Inferior parietal cortex (tissue), 1 donor: ENCODE data around the gene TGM4.

Experiments
- DNase-seq: peaks from one replicate; pipeline ENCODE4 v3.0.0-alpha.2; 2016; ENCODE audit errors: extremely low spot score

TGM4 gene

GRCh38 chr3:44880284-44880683 is 5.9 kb downstream of the TGM4 start:
- no peak for DNase-seq

DNA sequence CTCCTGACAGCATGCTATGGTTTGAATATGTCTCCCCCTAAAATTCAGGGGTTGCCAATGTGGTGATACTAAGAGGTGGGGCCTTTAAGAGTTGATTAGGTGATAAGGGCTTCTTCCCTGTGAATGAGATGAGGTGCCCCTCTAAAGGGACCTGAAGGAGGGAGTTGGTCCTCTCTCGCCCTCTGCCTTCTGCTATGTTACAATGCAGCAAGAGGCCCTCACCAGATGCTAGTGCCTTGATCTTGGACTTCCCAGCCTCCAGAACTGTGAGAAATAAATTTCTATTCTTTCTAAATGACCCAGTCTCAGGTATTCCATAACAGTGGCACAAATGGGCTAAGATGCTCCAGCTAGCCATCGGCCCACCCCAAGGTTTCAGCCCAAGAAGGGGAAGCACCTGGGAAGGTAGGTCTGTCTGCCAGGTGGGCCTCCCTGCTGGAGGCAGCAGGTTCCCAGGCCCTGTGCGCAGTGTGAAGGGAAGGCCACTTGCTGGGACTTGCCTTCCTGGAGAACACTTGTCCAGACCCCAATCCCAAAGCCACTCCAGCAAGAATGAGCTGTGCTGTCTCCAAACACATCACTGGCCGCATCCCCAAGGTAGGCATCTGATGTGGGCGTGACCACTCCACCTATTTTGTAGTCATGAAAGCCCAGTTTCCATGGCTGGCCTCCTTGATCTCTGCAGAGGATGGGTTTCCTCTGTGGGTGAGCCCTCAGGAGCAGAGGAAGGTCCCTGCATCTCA is 9.0 kb downstream of the TGM4 start:
- no peak for DNase-seq

- no peak for DNase-seq
Measured at GRCh38 chr3:44883999-44884431, 9.6 kb downstream of the TGM4 start.

DNA sequence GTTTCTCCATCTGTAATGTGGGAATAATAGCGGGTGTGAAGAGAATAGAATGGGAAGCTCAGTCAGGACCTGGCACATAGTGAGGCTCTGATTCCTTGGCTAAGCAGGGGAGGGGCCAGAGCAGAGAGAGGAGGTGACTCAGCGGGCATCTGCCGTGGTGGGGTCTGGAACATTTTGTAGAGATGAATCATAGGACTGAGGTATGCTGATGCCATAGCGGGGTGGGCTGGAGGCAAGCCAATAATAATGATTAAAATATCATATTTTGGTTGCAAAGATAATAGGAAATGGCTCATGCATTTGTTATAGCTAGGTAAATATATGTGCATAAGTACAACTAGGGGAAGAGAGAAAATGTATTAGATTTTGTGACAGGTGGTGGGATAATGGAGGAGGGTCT is 11.2 kb downstream of the TGM4 start:
- DNase-seq, result no peak

- no peak for DNase-seq
Measured at GRCh38 chr3:44886561-44886960, 12.2 kb downstream of the TGM4 start.

GRCh38 chr3:44887101-44887500 is 12.7 kb downstream of the TGM4 start:
- DNase-seq, result no peak

DNA sequence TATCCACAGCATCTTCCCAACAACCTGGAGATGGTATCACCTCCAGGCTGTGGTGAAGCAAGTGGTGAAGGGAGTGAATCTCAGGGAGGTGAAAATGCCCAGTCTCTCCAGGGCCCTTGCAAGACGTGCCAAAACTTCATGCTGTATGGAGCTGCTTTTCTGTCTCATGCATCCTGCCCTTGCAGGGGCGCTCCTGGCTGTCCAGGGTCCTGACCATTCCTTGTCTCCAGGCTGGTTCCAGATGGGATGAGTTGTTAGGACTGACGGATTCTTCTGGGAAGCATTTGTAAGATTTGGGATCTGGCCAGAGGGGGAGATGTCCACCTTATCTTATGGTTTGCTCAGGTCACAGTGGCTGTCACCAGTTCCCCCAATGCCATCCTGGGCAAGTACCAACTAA is 15.8 kb downstream of the TGM4 start:
- DNase-seq, result no peak

GRCh38 chr3:44890852-44891251 is 16.4 kb downstream of the TGM4 start:
- no peak for DNase-seq

GRCh38 chr3:44892689-44893088 is 18.3 kb downstream of the TGM4 start:
- DNase-seq, result no peak

GRCh38 chr3:44893097-44893496 is 18.7 kb downstream of the TGM4 start:
- DNase-seq, result no peak

DNA sequence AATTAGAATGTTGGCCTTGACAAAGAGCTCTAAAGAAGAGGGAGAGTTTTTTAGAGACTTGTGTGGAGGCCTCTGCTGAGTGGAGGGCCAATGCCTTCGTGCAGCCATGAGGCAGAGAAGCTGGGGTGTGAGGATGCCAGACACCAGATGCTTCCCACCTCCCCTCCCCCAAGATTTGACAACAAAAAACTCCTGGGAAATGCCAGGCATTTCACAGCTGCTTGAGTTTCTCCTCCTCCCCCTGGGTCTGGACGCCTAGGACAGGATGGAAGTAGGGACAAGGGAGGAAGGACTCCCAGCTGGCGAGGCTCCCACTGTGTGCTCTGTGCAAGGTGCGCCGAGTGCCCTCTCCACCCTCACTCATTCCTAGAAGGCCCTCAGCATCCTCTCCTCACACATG is 20.1 kb downstream of the TGM4 start:
- DNase-seq, result no peak

DNA sequence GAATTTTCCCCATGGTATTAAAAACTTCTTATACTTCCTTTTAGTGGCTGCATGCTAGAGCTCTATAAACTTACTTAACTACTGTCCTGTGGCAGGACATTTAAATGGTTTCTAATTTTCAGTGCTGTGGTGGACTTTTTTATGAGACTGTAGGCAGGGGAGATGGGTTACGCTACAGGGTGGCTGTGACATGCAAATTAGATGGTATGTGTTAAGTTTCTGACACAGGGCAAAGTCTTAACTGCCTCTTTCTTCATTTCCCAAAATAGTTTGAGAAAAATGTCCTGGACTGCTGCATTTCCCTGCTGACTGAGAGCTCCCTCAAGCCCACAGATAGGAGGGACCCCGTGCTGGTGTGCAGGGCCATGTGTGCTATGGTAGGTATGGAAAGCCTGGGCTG is 22.0 kb downstream of the TGM4 start:
- no peak for DNase-seq

DNA sequence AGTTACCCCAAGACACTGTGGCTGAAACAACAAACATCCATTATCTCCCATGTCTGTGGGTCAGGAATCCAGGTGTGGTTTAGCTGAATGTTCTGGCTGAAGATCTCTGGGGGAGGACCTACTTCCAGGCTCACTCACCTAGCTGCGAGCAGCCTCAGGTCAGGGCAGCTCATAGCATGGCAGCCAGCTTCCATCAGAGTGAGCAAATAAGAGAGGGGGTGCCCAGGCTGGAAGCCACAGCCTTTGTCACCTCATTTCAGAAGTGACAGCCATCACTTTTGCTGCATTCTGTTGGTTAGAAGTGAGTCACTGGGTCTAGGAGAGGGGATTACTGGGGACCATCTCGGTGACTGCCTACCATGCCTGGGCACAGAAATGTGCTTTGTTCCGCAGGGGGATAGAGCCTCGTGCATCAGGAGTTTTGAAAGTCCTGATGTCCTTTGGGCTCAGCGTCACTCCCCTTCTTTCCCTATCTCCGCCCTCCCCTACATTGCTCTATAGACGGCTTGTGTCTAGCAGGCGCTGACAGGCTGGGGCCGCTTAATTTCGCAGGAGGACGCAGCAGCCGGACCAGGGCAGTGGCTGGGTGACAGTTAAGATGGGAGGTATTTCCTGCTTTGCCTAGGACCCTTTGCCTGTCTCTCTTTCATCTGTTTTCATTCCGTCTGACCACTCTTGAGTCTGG is 25.4 kb downstream of the TGM4 start:
- no peak for DNase-seq

DNA sequence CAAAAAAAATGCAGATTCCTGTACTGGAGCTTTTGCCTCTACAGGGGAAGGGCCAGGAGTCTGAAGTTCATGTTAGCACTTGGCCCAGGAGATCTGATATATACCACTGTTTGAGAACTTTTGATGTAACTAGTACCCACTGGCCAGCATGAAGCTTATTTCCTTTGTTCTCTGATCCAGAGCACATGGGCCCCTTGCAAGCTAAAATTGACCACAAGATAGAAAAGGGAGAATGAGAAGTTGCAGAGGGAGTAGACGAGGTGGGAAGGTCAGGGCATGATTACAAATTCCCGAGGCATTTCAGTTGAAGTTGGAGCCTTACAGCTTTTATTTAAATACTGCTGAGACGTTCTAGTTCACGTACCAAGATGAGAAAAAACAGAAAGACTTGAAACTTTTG is 28.2 kb downstream of the TGM4 start:
- DNase-seq, result no peak

- DNase-seq, result no peak
Measured at GRCh38 chr3:44903314-44903713, 28.9 kb downstream of the TGM4 start.

DNA sequence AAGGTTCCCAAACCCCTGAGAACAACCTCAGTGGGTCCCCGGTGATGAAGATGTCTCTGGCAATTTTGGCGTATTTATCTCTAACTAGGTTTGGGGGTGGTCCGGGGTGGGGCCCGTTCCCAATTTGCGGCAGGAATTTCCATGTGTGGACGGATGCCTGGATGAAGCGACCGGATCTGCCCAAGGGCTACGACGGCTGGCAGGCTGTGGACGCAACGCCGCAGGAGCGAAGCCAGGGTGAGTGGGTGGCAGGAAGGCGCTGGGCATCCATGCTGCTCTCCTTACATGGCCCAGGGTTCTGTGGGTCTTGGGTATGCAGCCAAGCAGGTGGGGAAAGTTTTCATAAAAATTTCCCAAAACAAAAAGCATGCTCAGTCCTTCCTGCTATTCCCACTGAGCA is 29.3 kb downstream of the TGM4 start:
- no peak for DNase-seq

DNA sequence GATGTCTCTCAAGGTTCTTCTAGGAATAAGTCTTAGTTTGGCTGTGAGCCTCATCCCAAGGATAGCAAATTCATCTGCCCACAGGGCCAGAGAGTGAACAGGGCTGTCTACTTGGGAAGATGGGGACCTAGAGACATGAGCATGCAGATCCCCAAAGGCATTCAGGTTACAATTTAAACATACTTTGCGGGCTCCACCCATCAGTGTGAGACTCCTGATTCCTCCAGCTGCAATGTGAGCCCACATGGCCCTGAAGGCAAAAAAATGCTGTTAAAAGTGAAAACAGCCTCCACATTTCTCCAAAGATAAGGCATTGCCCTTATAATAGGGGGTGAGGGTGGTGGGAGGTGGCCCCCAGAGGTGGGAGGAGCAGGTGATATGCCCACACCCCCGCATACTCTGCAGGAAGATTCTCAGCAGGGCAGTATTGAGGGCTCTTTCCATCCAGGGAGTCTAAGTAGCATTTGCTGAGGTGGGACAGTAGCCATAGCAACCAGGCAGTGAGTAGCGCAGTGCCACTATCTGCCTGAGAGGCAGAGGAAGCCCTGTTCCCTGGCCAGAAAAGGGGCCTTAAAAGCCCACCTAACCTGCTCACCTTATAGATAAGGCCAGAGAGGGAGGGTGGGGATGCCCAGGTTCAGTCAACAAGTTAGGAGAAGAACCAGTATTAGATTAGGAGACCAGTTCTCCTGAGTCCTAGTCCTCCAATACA is 31.2 kb downstream of the TGM4 start:
- no peak for DNase-seq

DNA sequence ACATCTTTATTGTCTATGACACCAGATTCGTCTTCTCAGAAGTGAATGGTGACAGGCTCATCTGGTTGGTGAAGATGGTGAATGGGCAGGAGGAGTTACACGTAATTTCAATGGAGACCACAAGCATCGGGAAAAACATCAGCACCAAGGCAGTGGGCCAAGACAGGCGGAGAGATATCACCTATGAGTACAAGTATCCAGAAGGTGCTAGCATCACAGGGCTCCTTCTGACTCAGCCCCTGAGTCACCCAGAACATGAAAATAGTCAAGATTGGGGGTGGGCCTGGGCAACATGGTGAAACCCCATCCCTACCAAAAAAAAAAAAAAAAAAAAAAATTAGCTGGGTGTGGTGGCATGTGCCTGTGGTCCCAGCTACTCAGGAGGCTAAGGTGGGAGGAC is 32.6 kb downstream of the TGM4 start:
- no peak for DNase-seq

- DNase-seq, result no peak
Measured at GRCh38 chr3:44907612-44908011, 33.2 kb downstream of the TGM4 start.

GRCh38 chr3:44909063-44909462 is 34.7 kb downstream of the TGM4 start:
- DNase-seq, result no peak

- DNase-seq, result no peak
Measured at GRCh38 chr3:44910693-44911092, 36.3 kb downstream of the TGM4 start.

- peak; percentile 71 for DNase-seq
Measured at GRCh38 chr3:44913868-44914468, 39.6 kb downstream of the TGM4 start.

DNA sequence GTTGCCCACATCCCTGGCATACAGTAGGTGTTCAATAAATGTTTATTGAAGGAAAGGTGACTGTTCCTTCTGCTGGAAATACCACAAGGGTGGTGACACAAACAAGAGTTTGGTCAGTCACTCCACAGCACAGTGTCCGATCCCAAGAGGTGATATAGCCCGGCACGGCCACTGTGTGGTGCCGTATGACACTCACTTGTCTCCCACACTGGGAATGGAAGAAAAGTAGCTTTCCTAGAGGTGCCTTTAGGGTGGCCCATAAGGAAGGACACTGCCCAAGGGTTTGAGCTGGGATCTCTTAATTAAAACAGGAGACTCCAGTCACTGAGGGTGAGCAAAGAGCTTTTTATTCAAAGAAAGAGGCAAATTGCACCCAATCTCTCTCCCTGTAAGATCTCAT is 40.5 kb downstream of the TGM4 start:
- no peak for DNase-seq
